ENCODE measurements around the gene ELL. TPM values are rescaled to one million over a fixed set of nuclear protein-coding genes. Genes with fewer than 3 reads are reported as not detected.

The ELL gene
- total RNA-seq, 6 donors from 2014 or later: 19.8 to 66.0 (median 22.4) TPM

GRCh38 chr19:18507727-18508440, 14.0 kb downstream of the ELL start:
- Histone ChIP-seq H3K4me1 (peaks cover 59 to 77% (median 65%) of the 10 kb centered on the region in 4 donors), H3K4me3 (no peak overlapping the region), H3K9me3 (no peaks in the 10 kb centered on the region), H3K27ac (peak overlapping the region; percentile 33 to 80 (median 78)), H3K36me3 (no peaks in the 10 kb centered on the region), H3K27me3 (no peaks in the 10 kb centered on the region)
- WGBS, 2 donors: 75 to 78% methylated on average over 7 to 11 of the region's 11 CpGs
- ATAC-seq (ENCODE audit: low FRiP score in 2 of 2) (no peak), DNase-seq (no peak)
- no peak for TF ChIP-seq CTCF (IDR thresholded peaks at IDR 0.05)
- no peak for TF ChIP-seq EP300 (IDR thresholded peaks at IDR 0.05)
- TF ChIP-seq POLR2A (IDR thresholded peaks at IDR 0.05): no peak
- TF ChIP-seq POLR2AphosphoS5 (IDR thresholded peaks at IDR 0.05): no peak

GRCh38 chr19:18507021-18507726, 14.7 kb downstream of the ELL start:
- no peak for DNase-seq
- peak in 1 of 2 donors; percentile 2 for ATAC-seq (ENCODE audit: low FRiP score in 2 of 2)
- Histone ChIP-seq H3K4me1 (peaks cover 66 to 84% (median 71%) of the 10 kb centered on the region in 4 donors), H3K4me3 (no peak overlapping the region), H3K27ac (peak overlapping the region; percentile 25 to 80 (median 78)), H3K36me3 (no peaks in the 10 kb centered on the region), H3K9me3 (no peaks in the 10 kb centered on the region), H3K27me3 (no peaks in the 10 kb centered on the region)
- peak in 1 of 2 donors; percentile 55 for TF ChIP-seq POLR2AphosphoS5 (IDR thresholded peaks at IDR 0.05)
- no peak for TF ChIP-seq CTCF (IDR thresholded peaks at IDR 0.05)
- TF ChIP-seq EP300 (IDR thresholded peaks at IDR 0.05): peak in 1 of 4 donors; percentile 51
- 20 to 46% methylated on average over 5 to 9 of the region's 9 CpGs for WGBS, 2 donors

- 60 to 65% methylated on average over 14 to 18 of the region's 19 CpGs for WGBS, 2 donors
- Histone ChIP-seq H3K36me3 (no peaks in the 10 kb centered on the region), H3K4me1 (peaks cover 75 to 92% (median 80%) of the 10 kb centered on the region in 4 donors), H3K27me3 (no peaks in the 10 kb centered on the region), H3K9me3 (no peaks in the 10 kb centered on the region), H3K27ac (peak overlapping the region; percentile 25 to 80 (median 78)), H3K4me3 (no peak overlapping the region)
- TF ChIP-seq EP300 (IDR thresholded peaks at IDR 0.05) (no peak), POLR2A (IDR thresholded peaks at IDR 0.05) (no peak), CTCF (IDR thresholded peaks at IDR 0.05) (no peak), POLR2AphosphoS5 (IDR thresholded peaks at IDR 0.05) (no peak)
- ATAC-seq (ENCODE audit: low FRiP score in 2 of 2) (no peak), DNase-seq (no peak)
These were observed 15.6 kb downstream of the ELL start for GRCh38 chr19:18506101-18506930.

- TF ChIP-seq POLR2AphosphoS5 (IDR thresholded peaks at IDR 0.05) (no peak), POLR2A (IDR thresholded peaks at IDR 0.05) (no peak), CTCF (IDR thresholded peaks at IDR 0.05) (no peak), EP300 (IDR thresholded peaks at IDR 0.05) (no peak)
- ATAC-seq (ENCODE audit: low FRiP score in 2 of 2): no peak
- Histone ChIP-seq H3K4me3 (no peak overlapping the region), H3K9me3 (no peaks in the 10 kb centered on the region), H3K36me3 (no peaks in the 10 kb centered on the region), H3K27ac (peak overlapping the region in 3 of 4 donors; percentile 78 to 80 (median 79)), H3K27me3 (no peaks in the 10 kb centered on the region), H3K4me1 (peaks cover 88 to 97% (median 92%) of the 10 kb centered on the region in 4 donors)
- DNase-seq: no peak
- 76 to 91% methylated on average over 6 to 8 of the region's 8 CpGs for WGBS, 2 donors
These were observed 16.8 kb downstream of the ELL start for GRCh38 chr19:18504886-18505610.

Data from upper lobe of left lung (tissue), 6 donors.